Renal cortex interstitium (tissue), 11 donors: ENCODE data around the gene C11orf86. TPM values are rescaled to one million over a fixed set of nuclear protein-coding genes. Genes with fewer than 3 reads are reported as not detected.
"Not testable (repeated sequence)": the region's sequence is repeated elsewhere in the genome, so short reads cannot be mapped to it uniquely, and the experiment has no call there.

Experiments used
- DNase-seq, 11 donors: peaks; one replicate each; pipeline ENCODE4 v3.0.0-alpha.2; 2013; ENCODE audit warnings: low read depth in 9 of 11, low spot score in 4 of 11; ENCODE audit errors: extremely low read depth in 1 of 11
- polyA plus RNA-seq, 3 donors: library from polyadenylated mRNA; unstranded; fragments of 120-200 nt; gene quantifications; one replicate each; pipeline ENCODE4 v1.2.1, GENCODE V29; 2013; ENCODE audit not compliant: insufficient read length in 3 of 3

Gene C11orf86
- polyA plus RNA-seq, 3 donors = not detected

DNA sequence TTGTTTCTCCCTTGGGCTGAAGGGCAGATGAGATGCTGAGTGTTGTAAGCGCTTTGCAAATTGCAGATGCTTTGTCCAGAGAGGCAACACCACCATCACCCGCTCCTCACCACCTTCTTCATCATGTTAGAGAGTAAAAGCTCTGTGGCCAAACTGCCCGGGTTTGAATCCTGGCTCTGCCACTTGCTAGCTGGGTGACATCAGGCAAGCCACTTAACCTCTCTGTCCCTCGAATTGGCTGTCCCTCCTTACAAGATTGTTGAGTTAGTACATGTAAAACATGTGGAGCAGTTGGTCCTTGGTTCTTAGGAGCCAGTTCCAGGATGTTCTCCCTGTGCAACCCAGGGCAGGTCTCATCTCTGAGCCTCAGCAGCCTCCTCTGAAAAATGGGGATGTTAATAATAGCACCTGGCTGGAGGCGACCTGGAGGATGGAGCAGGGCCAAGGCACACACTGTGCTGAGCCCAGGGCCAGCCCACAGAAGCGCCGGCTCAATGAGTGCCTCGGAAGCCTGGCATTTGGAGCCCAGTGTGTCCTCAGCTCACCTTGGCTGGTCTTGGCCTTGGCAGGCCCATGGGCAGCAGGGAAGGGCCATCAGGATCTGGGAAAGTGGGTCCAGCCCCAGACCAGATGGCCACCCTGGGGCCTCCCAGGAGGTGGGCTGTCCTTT lies 10.5 kb downstream of the C11orf86 start:
- no peak for DNase-seq

DNA sequence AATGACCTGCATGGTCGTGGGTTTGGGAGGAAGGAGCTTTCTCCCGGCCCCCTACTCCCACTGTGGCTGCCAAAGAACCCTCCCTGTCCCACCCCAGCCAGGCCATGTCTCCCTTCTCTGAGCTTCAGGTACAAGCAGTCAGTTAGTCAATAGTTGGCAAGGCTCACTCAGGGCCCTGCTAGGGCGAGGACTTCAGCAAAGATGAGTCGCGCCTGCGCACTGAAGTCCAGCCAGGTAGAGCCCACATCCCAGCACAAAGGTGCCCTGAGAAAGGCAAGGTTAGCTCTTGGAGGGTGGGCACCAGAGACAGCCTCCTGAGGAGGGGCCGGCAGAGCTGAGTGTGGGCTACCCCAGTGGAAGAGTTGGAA lies 11.1 kb downstream of the C11orf86 start:
- no peak for DNase-seq

DNA sequence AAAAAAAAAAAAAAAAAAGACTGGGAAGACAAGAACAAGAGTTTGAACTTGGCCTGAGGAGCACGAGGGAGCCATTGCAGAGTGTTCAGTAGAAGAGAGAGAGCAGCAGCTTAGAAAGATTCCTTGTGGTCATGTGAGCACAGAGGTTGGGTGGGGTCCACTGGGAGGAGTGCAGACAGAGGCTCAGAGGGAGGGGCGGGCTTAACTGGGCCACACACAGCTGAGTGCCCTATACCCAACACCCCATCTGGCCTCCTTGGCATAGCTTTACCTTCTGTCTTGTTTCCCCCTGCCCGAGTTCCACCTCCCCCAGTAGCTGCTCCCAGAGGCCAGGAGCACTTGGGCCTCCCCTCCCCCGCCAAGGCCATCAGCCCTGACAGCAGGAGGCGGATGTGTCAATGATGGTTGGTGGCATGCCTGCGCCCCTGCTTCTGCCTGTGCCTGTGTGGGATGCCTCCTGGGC lies 12.1 kb downstream of the C11orf86 start:
- DNase-seq = no peak

DNA sequence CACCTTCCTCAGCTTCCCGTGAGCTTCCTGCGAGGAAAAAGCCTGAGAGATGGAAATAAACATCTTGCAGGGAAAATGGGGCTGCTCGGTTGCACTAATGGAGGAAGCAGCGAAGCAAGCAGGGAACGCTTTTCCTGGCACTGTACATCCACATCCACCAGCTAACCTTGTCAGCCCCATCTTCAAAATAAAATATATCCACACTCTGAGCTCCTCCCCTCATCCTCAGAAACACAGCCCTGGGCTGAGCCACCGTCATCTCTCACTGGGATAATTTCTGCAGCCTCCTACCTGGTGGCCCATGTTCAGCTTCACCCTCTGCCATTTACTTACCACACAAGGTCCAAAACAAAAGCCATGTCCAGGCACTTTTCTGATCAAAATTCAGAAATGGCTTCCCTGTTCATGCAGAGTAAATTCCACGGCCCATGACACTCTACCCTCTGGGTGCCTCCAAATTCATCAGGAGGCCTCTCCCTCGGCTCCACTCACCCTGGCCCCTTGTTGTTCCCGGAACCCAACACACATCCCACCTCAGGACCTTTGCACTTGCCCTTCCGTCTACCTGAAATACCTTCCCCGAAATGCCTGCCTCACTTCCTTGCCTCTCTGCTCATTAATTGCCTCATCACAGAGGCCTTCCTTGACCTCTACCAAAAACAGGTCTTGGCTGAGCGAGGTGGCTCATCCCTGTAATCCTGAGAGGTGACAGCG lies 13.0 kb downstream of the C11orf86 start:
- DNase-seq = no peak

DNA sequence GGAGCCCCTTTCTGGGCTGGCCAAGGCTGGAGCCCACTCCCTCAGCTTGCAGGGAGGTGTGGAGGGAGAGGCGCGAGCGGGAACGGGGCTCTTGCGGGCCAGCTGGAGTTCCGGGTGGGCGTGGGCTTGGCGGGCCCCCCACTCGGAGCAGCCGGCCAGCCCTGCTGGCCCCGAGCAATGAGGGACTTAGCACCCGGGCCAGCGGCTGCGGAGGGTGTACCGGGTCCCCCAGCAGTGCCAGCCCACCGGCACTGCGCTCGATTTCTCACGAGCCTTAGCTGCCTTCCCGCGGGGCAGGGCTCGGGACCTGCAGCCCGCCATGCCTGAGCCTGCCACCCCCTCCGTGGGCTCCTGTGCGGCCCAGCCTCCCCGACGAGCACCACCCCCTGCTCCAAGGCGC lies 13.6 kb downstream of the C11orf86 start:
- DNase-seq = not testable (repeated sequence)

DNA sequence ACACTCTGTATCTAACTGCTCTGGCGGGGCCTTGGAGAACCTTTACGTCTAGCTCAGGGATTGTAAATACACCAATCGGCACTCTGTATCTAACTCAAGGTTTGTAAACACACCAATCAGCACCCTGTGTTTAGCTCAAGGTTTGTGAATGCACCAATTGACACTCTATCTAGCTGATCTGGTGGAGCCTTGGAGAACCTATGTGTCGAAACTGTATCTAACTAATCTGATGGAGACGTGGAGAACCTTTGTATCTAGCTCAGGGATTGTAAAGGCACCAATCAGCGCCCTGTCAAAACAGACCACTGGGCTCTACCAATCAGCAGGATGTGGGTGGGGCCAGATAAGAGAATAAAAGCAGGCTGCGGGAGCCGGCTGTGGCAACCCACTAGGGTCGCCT lies 14.3 kb downstream of the C11orf86 start:
- not testable (repeated sequence) for DNase-seq

DNA sequence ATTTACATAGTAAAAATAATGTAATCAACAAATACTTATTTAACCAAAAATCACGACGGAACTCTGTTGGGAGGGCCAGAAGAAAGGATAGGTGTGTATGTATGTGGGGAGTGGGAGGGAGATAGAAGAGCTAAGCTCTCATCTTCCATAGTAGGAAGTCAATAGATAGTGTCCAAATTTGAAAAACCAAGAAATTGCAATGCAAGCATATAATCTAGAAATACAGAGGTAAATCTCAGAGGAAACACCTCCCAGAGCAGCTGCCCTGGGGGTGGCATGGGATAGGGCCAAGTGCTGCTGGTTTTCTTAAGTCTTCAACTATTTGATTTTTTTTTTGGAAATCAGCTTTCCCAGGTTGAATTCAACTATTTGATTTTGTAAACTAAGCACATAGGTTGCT lies 16.9 kb downstream of the C11orf86 start:
- no peak for DNase-seq

DNA sequence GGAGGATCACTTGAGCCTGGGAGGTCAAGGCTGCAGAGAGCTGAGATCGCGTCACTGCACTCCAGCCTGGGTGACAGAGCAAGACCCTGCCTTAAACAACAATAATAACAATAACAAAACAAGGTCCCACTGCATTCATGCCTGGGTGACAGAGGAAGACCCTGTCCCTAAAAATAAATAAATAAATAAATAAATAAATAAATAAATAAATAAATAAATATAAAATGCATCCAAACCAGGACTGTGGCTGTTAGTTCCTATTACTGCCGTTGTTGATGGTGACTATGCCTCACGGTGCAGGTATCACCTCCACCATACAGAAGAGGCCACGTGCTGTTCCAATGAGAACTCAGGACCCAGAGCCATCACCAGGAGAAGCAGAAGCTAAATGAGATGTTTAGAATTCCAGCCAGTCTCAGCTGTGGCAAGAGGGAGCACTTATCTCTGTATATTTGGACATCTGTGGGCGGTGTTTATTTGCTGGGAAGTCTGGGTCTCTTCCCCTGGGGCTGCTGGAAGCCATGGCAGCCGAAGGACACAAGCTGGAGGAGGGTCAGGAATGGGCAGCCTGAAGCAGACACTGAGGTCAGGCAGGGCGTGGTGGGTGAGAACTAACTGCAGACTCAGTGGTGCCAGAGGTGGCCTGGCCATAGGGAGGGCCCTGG lies 21.6 kb downstream of the C11orf86 start:
- no peak for DNase-seq

DNA sequence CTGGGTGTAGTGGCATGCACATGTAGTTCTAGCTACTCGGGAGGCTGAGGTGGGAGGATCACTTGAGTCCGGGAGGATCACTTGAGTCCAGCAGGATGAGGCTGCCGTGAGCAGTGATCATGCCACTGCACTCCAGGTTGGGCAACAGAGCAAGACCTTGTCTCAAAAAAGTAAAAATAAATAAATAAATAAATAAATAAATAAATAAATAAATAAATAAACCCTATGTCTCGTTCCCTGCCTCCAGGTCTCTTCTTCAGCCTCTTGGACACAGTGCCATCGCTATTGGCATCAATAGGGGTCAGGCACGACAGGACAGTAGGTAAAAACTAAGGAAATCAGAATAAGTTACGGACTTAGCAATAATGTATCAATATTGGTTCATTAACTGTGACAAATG lies 24.5 kb downstream of the C11orf86 start:
- DNase-seq = no peak

DNA sequence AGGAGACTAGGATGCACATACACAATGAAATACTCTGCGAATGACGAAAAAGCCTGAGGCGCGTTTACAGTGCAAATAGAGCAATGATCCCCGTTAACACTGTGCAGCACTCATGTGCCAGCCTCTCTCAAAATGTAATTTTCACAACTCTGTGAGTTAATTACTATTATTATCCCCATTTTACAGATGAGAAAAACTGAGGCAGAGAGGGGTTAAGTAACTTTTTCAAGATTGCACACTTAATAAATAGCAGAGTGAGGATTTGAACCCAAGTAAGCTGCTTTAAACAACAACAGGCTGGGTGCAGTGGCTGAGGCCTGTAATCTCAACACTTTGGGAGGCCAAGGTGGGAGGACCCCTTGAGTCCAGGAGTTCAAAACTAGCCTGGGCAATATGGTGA lies 26.2 kb downstream of the C11orf86 start:
- DNase-seq = no peak

DNA sequence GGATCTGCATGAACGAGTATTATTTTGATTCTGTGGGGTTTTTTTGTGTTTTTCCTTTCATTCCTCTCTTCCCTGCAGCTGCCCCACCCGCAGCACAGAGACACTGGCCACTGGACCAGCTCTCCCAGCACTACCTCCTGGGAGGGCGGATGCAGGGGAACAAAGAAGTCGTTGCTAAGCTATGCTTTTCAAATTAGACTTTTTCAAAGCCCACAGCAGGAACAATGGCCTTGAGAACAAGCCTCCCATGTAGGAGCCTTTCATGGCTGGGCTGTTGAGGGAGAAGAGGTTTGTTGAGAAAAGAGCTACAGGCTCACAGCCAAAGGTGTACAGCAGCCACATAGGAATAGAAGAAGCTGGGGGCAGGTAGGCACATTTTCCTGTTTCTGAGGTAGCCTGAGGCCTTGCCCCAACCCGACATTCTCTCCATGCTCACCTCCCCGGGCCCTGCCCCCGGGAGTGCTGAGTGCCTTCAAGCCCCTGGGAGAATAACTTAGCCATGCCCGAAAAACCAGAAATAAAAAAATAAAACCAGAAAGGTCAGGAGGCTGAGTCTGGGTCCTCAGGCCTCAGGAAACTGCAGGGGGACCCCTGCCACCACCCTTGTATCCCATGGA lies 27.3 kb downstream of the C11orf86 start:
- no peak for DNase-seq

DNA sequence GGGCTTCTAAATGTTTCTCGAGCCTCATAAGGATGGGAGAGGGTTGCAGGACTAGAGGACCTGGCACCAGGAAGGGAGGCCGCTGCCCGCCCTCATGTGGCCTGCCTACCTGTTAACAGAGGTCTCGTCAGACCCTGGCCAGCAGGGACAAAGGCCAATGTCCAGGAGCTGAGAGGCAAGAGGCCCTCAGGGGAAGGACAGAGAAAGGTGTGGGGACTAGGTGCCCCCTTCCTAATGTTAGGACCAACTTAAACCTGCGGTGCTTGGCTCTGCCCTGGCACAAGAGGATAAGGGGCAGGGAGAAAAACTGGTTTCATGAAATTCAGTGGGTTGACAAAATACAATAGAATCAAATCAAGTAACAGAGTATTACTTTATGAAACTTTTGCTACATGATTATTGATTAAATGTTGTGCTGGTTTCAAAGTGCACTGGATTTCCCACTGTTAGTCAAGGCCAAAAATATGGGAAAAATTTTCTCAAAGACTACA lies 27.9 kb downstream of the C11orf86 start:
- DNase-seq = no peak

DNA sequence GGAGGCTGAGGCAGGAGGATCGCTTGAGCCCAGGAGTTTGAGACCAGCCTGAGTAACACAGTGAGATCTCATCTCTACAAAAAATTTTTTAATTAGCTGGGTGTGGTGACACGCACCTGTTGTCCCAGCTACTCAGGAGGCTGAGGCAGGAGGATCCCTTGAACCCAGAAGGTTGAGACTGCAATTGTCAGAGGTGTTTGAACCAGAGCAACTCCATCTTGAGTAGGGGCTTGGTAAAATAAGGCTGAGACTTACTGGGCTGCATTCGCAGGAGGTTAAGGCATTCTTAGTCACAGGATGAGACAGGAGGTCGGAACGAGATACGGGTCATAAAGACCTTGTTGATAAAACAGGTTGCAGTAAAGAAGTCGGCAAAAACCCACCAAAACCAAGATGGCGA lies 30.1 kb downstream of the C11orf86 start:
- not testable (repeated sequence) for DNase-seq

DNA sequence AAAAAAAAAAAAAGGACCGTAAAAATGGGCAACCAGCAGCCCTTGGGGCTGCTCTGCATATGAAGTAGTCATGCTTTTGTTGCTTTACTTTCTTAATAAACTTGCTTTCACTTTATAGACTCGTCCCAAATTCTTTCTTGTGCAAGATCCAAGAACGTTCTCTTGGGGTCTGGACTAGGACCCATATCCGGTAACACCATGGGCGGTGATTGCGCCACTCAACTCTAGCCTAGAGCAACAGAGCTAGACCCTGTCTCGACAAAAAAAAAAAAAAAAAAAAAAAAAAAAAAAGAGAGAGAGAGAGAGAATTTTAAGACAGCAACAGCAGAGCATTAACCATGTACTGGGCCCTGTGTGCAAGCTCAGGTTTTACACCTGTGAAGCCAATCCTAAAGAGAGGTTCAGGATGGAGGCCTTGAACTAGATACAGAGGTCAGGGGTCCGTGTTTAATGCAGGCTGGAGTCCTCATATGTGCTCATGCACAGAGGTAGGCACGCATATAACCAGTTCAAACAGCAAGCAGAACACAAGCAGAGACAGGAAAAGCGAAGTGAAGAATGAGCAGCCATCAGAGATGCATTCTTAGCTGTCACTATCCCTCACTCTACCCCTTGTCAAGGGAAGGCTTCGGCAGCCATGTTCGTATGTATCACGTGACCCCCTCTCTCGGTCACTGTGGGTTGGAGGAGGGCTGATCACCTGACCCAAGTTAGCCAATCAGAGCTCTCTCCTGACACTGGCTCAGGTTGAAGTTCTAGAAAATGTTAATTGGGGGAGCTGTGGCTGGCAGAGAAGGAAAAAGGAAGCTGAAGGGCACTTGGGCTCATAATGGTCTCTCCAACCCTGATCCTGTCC lies 31.2 kb downstream of the C11orf86 start:
- DNase-seq = no peak

DNA sequence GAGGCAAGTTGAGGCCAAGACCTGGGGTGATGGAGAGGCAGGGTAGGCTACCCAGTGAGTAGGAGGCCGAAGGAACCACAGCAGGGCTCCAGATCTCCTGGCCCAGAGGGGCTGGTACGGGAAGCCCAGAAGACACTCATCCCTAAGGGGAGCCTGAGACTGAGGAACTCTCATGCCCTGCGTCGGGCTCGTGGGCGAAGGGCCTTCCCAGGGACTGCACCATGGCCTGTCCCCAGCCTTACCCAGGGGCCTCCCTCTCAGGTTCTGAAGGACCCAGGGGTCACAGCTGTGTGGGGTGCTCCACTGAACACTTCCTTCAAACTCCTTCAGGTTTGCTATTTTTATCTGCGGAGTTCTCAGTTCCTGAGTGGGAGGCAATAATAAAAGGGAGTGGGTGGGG lies 32.0 kb downstream of the C11orf86 start:
- no peak for DNase-seq

DNA sequence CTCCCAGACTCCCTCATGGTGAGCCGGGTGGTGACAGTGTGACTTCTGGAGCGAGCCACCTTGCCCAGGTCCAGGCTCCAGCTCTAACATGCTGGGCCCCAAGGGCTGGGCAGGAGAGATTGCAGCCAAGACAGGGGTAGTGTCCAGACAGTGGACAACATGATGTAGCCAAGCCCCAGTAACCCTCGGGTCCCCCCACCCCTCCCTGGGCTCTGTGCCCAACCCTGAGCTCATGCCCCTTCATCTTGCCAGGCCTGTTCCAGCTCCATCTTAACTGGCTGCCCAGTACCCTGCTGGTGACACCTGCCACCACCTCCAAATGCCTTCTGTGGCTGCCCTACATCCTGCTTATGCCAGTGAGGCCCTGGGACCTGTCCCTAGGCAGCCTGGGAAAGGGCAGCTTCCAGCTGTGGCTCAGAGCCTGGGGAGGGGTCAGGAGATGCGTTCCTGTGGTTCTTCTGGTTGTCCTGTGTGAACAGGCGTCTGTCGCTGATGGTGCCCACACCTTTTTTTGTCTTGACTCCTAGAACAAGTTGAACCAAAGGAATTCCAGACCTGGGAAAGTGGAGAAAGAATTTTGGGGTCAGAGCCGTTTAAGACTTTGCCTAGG lies 35.3 kb downstream of the C11orf86 start:
- no peak for DNase-seq

DNA sequence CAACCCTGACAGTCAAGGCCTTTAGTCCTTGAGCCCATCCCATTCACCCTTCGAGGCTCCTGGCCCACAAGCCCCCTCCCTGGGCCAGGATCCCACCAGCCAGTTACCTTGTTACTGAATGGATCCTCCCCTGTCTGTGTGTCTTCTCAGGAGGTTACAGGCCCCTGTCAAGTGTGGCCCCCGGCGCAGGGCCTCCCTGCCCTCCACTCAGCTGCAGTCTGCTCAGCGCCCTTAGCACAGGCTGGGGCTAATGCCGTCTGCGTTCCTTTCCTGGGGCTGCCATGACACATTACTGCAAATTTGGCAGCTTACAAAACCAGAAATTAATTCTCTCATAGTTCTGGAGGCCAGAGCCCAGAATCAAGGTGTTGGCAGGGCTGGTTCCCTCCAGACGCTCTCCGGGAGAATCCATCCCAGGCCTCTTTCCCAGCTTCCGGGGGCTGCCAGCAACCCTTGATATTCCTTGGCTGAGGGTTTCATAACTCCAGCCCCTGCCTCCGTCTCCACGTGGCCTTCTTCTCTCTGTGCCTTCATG lies 38.5 kb downstream of the C11orf86 start:
- no peak for DNase-seq

DNA sequence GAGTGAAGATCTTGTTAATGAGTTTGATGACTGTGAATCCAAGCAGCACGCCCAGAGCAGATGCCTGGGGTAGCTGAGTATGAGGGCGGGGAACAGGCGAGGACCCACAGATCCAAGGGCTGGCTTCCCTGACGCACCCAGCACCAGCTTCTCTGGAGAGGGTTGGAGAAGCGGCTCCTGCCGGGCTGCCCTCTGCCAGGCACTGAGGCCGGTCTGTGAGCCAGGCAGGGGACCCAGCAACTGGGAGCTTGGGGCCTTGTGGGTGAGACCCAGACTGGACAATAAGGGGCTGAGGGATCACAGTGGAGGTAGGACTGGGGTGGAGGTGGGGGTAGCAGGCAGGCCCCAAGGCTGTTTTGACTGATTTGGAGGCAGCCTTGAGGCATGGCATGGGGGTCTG lies 39.2 kb downstream of the C11orf86 start:
- no peak for DNase-seq
